Measurements from ENCODE around the gene CDKAL1.

DNA sequence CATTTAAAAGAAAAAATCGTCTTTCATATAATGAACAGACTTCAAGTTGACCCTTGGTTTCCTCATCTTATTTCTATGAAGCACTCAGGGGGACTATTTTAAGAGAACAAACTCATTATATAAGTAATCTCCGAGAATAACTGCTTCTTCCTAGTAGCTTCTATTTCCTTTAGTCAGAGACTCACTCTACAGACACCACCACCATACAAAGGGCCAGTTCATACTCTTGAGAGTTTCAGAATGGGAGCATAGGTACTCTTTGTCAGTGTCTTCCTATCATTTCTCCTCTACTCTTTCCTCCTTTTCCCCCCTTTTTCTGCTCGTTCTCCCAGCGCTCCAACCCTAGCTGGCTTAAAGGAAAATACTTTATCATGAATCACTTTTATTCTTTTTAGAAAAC, 104.9 kb downstream of the CDKAL1 start:
- TF ChIP-seq, protein P1, sequence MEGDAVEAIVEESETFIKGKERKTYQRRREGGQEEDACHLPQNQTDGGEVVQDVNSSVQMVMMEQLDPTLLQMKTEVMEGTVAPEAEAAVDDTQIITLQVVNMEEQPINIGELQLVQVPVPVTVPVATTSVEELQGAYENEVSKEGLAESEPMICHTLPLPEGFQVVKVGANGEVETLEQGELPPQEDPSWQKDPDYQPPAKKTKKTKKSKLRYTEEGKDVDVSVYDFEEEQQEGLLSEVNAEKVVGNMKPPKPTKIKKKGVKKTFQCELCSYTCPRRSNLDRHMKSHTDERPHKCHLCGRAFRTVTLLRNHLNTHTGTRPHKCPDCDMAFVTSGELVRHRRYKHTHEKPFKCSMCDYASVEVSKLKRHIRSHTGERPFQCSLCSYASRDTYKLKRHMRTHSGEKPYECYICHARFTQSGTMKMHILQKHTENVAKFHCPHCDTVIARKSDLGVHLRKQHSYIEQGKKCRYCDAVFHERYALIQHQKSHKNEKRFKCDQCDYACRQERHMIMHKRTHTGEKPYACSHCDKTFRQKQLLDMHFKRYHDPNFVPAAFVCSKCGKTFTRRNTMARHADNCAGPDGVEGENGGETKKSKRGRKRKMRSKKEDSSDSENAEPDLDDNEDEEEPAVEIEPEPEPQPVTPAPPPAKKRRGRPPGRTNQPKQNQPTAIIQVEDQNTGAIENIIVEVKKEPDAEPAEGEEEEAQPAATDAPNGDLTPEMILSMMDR (IDR thresholded peaks at IDR 0.05; ENCODE audit: poor library complexity), result no peak
- TF ChIP-seq EZH2 (IDR thresholded peaks at IDR 0.05; ENCODE audit: borderline replicate concordance) (no peak), EZH2phosphoT487 (IDR thresholded peaks at IDR 0.05; ENCODE audit: low read depth, severe bottlenecking, unreplicated experiment) (no peak)

All from hepatocyte (in vitro differentiated cells).